Measurements from ENCODE around the gene ANKS6. TPM values are rescaled to one million over a fixed set of nuclear protein-coding genes. Genes with fewer than 3 reads are reported as not detected.

ANKS6 gene
- total RNA-seq, 1 donor from 2014 or later, result 17.1 TPM

- peaks cover 22% of the 10 kb centered on the region for H3K9me3 Mint-ChIP-seq (ENCODE audit: low read depth)
- TF ChIP-seq CTCF (IDR thresholded peaks at IDR 0.05), result no peak
- no peaks in the 10 kb centered on the region for H3K4me1 Mint-ChIP-seq (ENCODE audit: low read depth)
- H3K4me3 Mint-ChIP-seq (ENCODE audit: unreplicated experiment), result no peak overlapping the region
- H3K27ac Mint-ChIP-seq (ENCODE audit: unreplicated experiment), result no peak overlapping the region
- peaks cover 52% of the 10 kb centered on the region for H3K36me3 Mint-ChIP-seq (ENCODE audit: low read depth)
- no peak for DNase-seq (ENCODE audit: low spot score)
- no peaks in the 10 kb centered on the region for H3K27me3 Mint-ChIP-seq (ENCODE audit: low read depth)
Observed at GRCh38 chr9:98755006-98755618, 41.2 kb downstream of the ANKS6 start.

DNA sequence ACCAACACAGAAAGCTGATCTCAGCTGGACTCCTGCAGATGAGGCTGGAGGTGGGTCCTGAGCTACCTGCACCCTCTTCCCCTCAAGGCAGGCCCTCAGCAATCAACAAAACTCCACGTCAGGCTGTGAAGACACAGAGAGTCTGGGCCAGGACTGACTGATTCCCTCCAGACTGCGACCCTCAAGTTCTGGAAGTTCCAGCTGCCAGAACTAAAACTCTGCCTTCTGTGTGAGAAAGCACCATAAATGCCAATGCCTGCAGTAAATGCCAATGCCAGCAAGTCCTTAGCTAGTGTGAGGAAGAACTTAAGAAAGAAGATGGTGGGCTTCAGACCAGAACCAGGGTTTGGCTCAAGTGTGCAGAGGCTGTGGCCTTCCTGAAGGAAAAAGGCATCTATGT is 45.1 kb downstream of the ANKS6 start:
- TF ChIP-seq CTCF (IDR thresholded peaks at IDR 0.05), result no peak
- Mint-ChIP-seq H3K4me1 (ENCODE audit: low read depth) (no peaks in the 10 kb centered on the region), H3K27me3 (ENCODE audit: low read depth) (no peaks in the 10 kb centered on the region), H3K4me3 (ENCODE audit: unreplicated experiment) (no peak overlapping the region), H3K36me3 (ENCODE audit: low read depth) (peaks cover 41% of the 10 kb centered on the region), H3K27ac (ENCODE audit: unreplicated experiment) (no peak overlapping the region), H3K9me3 (ENCODE audit: low read depth) (no peaks in the 10 kb centered on the region)
- no peak for DNase-seq (ENCODE audit: low spot score)

GRCh38 chr9:98750364-98751060 is 45.8 kb downstream of the ANKS6 start:
- H3K27me3 Mint-ChIP-seq (ENCODE audit: low read depth), result no peaks in the 10 kb centered on the region
- peaks cover 40% of the 10 kb centered on the region for H3K36me3 Mint-ChIP-seq (ENCODE audit: low read depth)

GRCh38 chr9:98747476-98747875 is 48.9 kb downstream of the ANKS6 start:
- Mint-ChIP-seq H3K27ac (ENCODE audit: unreplicated experiment) (no peak overlapping the region), H3K36me3 (ENCODE audit: low read depth) (peaks cover 32% of the 10 kb centered on the region)

More at GRCh38 chr9:98750364-98751060, 45.8 kb downstream of the ANKS6 start:
- no peak for DNase-seq (ENCODE audit: low spot score)
- Mint-ChIP-seq H3K9me3 (ENCODE audit: low read depth) (no peaks in the 10 kb centered on the region), H3K4me3 (ENCODE audit: unreplicated experiment) (no peak overlapping the region), H3K27ac (ENCODE audit: unreplicated experiment) (no peak overlapping the region), H3K4me1 (ENCODE audit: low read depth) (no peaks in the 10 kb centered on the region)
- no peak for TF ChIP-seq CTCF (IDR thresholded peaks at IDR 0.05)

GRCh38 chr9:98745470-98745869 is 50.9 kb downstream of the ANKS6 start:
- Mint-ChIP-seq H3K27me3 (ENCODE audit: low read depth) (no peaks in the 10 kb centered on the region), H3K9me3 (ENCODE audit: low read depth) (no peaks in the 10 kb centered on the region), H3K36me3 (ENCODE audit: low read depth) (peaks cover 26% of the 10 kb centered on the region), H3K4me3 (ENCODE audit: unreplicated experiment) (no peak overlapping the region), H3K4me1 (ENCODE audit: low read depth) (no peaks in the 10 kb centered on the region), H3K27ac (ENCODE audit: unreplicated experiment) (no peak overlapping the region)
- DNase-seq (ENCODE audit: low spot score), result no peak
- no peak for TF ChIP-seq CTCF (IDR thresholded peaks at IDR 0.05)

More at GRCh38 chr9:98747476-98747875, 48.9 kb downstream of the ANKS6 start:
- Mint-ChIP-seq H3K4me1 (ENCODE audit: low read depth) (no peaks in the 10 kb centered on the region), H3K4me3 (ENCODE audit: unreplicated experiment) (no peak overlapping the region), H3K9me3 (ENCODE audit: low read depth) (no peaks in the 10 kb centered on the region), H3K27me3 (ENCODE audit: low read depth) (no peaks in the 10 kb centered on the region)
- no peak for TF ChIP-seq CTCF (IDR thresholded peaks at IDR 0.05)
- DNase-seq (ENCODE audit: low spot score), result no peak

Measured in chondrocyte (in vitro differentiated cells).